Fibroblast of lung (primary cell): ENCODE results near the gene PDZD2. TPM values are rescaled to one million over a fixed set of nuclear protein-coding genes. Genes with fewer than 3 reads are reported as not detected.

Experiments
- DNase-seq, 2 donors: peaks; one replicate each; pipeline versions ENCODE4 v3.0.0 to v3.0.0-alpha.2; 2010; ENCODE audit warnings: low read depth in 2 of 2
- H2AFZ ChIP-seq: 2 replicates; pipeline ENCODE4 v1.5.1; 2012; ENCODE audit warnings: low read length, control low read depth, inconsistent platforms
- H3K27ac ChIP-seq: 2 replicates; pipeline ENCODE4 v1.5.1; 2011; ENCODE audit warnings: low read length, control low read depth; ENCODE audit not compliant: insufficient read depth
- H3K27me3 ChIP-seq: 2 replicates; pipeline ENCODE4 v1.5.1; 2011; ENCODE audit warnings: mild to moderate bottlenecking, low read length; ENCODE audit not compliant: control insufficient read depth, insufficient read depth
- H3K36me3 ChIP-seq: 2 replicates; pipeline ENCODE4 v1.5.1; 2011; ENCODE audit warnings: low read length; ENCODE audit not compliant: control insufficient read depth, insufficient read depth
- H3K4me1 ChIP-seq: 2 replicates; pipeline ENCODE4 v1.5.1; 2011; ENCODE audit warnings: low read length; ENCODE audit not compliant: control insufficient read depth, insufficient read depth; ENCODE audit errors: extremely low read depth
- H3K4me2 ChIP-seq: 2 replicates; pipeline ENCODE4 v1.5.1; 2011; ENCODE audit warnings: low read length, control low read depth; ENCODE audit not compliant: insufficient read depth; ENCODE audit errors: extremely low read depth
- H3K4me3 ChIP-seq, 4 experiments: fragments of 200-600 bp in 1 of 4; sonication (generic) in 1 of 4; replicated peaks in 1 of 4; 2 replicates each; pipeline ENCODE4 v1.5.1; 2011 to 2016; ENCODE audit warnings: low read length in 4 of 4, low read depth in 3 of 4, mild to moderate bottlenecking in 3 of 4, control low read depth in 2 of 4, inconsistent platforms in 1 of 4, mixed read lengths in 1 of 4; ENCODE audit not compliant: insufficient read depth in 1 of 4; ENCODE audit errors: control extremely low read depth in 1 of 4
- H3K79me2 ChIP-seq: 2 replicates; pipeline ENCODE4 v1.5.1; 2012; ENCODE audit warnings: mild to moderate bottlenecking, low read length, inconsistent platforms; ENCODE audit not compliant: control insufficient read depth, insufficient read depth
- H3K9ac ChIP-seq: 2 replicates; pipeline ENCODE4 v1.5.1; 2011; ENCODE audit warnings: mild to moderate bottlenecking, low read length, control low read depth; ENCODE audit not compliant: insufficient read depth
- H3K9me3 ChIP-seq: 2 replicates; pipeline ENCODE4 v1.5.1; 2012; ENCODE audit warnings: low read depth, low read length; ENCODE audit not compliant: control insufficient read depth, insufficient read depth
- H4K20me1 ChIP-seq: 2 replicates; pipeline ENCODE4 v1.5.1; 2011; ENCODE audit warnings: low read length; ENCODE audit not compliant: control insufficient read depth, insufficient read depth; ENCODE audit errors: extremely low read depth
- CTCF ChIP-seq, 2 donors: IDR thresholded peaks in 1 of 2; conservative IDR thresholded peaks in 1 of 2; 1 replicate in 1 of 2; 2 replicates in 1 of 2; pipeline ENCODE4 v1.5.1; 2011 to 2012; ENCODE audit warnings: low read length in 2 of 2, control low read depth in 1 of 2, inconsistent platforms in 1 of 2, low read depth in 1 of 2, mild to moderate bottlenecking in 1 of 2
- EZH2 ChIP-seq: IDR thresholded peaks from 2 replicates; pipeline ENCODE4 v1.5.1; 2012; ENCODE audit warnings: low read length, control low read depth, mild to moderate bottlenecking; ENCODE audit errors: missing control alignments
- polyA plus RNA-seq, 2 donors: library from polyadenylated mRNA; depleted of rRNA in 1 of 2; stranded (reverse) in 1 of 2; unstranded in 1 of 2; fragments of >200 nt; gene quantifications; 2 replicates each; pipeline ENCODE4 v1.2.1, GENCODE V29; 2011 to 2012; ENCODE audit warnings: missing spikeins in 1 of 2
- total RNA-seq: library from RNA; depleted of rRNA; stranded (reverse); fragments of >200 nt; gene quantifications from 2 replicates; pipeline ENCODE4 v1.2.1, GENCODE V29; 2014

Gene PDZD2
- total and polyA plus RNA-seq, 2 donors (not counting 1 experiment from before 2014, with no cell fraction given), result 0.33 to 0.40 TPM

- no peaks in the 10 kb centered on the region for H3K36me3 ChIP-seq
- H4K20me1 ChIP-seq, result no peaks in the 10 kb centered on the region
- H3K79me2 ChIP-seq, result no peaks in the 10 kb centered on the region
- H3K9me3 ChIP-seq, result no peaks in the 10 kb centered on the region
- H3K27me3 ChIP-seq, result no peaks in the 10 kb centered on the region
- TF ChIP-seq CTCF (conservative IDR thresholded peaks at IDR 0.05 in 1 of 2, IDR thresholded peaks at IDR 0.05 in 1 of 2; ENCODE audit: low read depth in 1 of 2, low read length in 2 of 2) (no peak), EZH2 (no peak)
- H3K4me3 ChIP-seq, result no peak overlapping the region
- H3K4me1 ChIP-seq, result peaks cover 7% of the 10 kb centered on the region
- no peak overlapping the region for H2AFZ ChIP-seq
- DNase-seq, result no peak
- no peak overlapping the region for H3K27ac ChIP-seq
- no peak overlapping the region for H3K4me2 ChIP-seq
- no peak overlapping the region for H3K9ac ChIP-seq
Observed at GRCh38 chr5:32021771-32022170, 382.8 kb downstream of the PDZD2 start.

GRCh38 chr5:32022638-32023037, 383.7 kb downstream of the PDZD2 start:
- Histone ChIP-seq H3K4me2 (no peak overlapping the region), H4K20me1 (no peaks in the 10 kb centered on the region), H3K27me3 (no peaks in the 10 kb centered on the region), H3K79me2 (no peaks in the 10 kb centered on the region), H3K4me1 (peaks cover 11% of the 10 kb centered on the region), H2AFZ (no peak overlapping the region), H3K9ac (no peak overlapping the region), H3K9me3 (no peaks in the 10 kb centered on the region), H3K27ac (no peak overlapping the region), H3K36me3 (no peaks in the 10 kb centered on the region), H3K4me3 (no peak overlapping the region)
- TF ChIP-seq EZH2, result no peak
- no peak for TF ChIP-seq CTCF (conservative IDR thresholded peaks at IDR 0.05 in 1 of 2, IDR thresholded peaks at IDR 0.05 in 1 of 2; ENCODE audit: low read depth in 1 of 2, low read length in 2 of 2)
- no peak for DNase-seq

GRCh38 chr5:32023816-32024215, 384.9 kb downstream of the PDZD2 start:
- no peak overlapping the region for H3K27ac ChIP-seq
- no peaks in the 10 kb centered on the region for H3K9me3 ChIP-seq
- no peak overlapping the region for H3K9ac ChIP-seq
- no peaks in the 10 kb centered on the region for H3K79me2 ChIP-seq
- no peak overlapping the region for H3K4me3 ChIP-seq
- H3K36me3 ChIP-seq, result no peaks in the 10 kb centered on the region
- no peak overlapping the region for H3K4me2 ChIP-seq
- H3K4me1 ChIP-seq, result peaks cover 4% of the 10 kb centered on the region
- no peaks in the 10 kb centered on the region for H3K27me3 ChIP-seq
- TF ChIP-seq CTCF (conservative IDR thresholded peaks at IDR 0.05 in 1 of 2, IDR thresholded peaks at IDR 0.05 in 1 of 2; ENCODE audit: low read depth in 1 of 2, low read length in 2 of 2) (no peak), EZH2 (no peak)
- no peak for DNase-seq
- H4K20me1 ChIP-seq, result no peaks in the 10 kb centered on the region
- H2AFZ ChIP-seq, result no peak overlapping the region
